Small intestine (tissue), 7 donors: ENCODE data around the gene FAM185A. TPM values are rescaled to one million over a fixed set of nuclear protein-coding genes. Genes with fewer than 3 reads are reported as not detected.
A peak's percentile ranks its signal among the peaks of the same experiment; 100 is the strongest.
"Not testable (repeated sequence)": the region's sequence is repeated elsewhere in the genome, so short reads cannot be mapped to it uniquely, and the experiment has no call there.

Experiments
- DNase-seq, 2 donors: peaks; one replicate each; pipeline versions ENCODE4 v3.0.0 to v3.0.0-alpha.2; 2013
- FAIRE-seq: peaks from 2 replicates; lab custom pipeline; 2012; peaks lifted over from hg19 to GRCh38; lab: Jason Lieb, UNC
- H3K27ac ChIP-seq, 3 donors: one replicate each; pipeline ENCODE4 v1.5.1; 2013; ENCODE audit warnings: low read length in 2 of 3, mild to moderate bottlenecking in 2 of 3, control low read depth in 1 of 3, inconsistent platforms in 1 of 3, low read depth in 1 of 3, moderate library complexity in 1 of 3
- H3K27me3 ChIP-seq, 3 donors: one replicate each; pipeline ENCODE4 v1.6.1; 2013; ENCODE audit warnings: low read length in 3 of 3, inconsistent platforms in 1 of 3; ENCODE audit not compliant: control insufficient read depth in 3 of 3, insufficient read depth in 3 of 3
- H3K36me3 ChIP-seq, 3 donors: one replicate each; pipeline ENCODE4 v1.6.1; 2013; ENCODE audit warnings: low read length in 3 of 3, inconsistent platforms in 1 of 3, low read depth in 1 of 3, mild to moderate bottlenecking in 1 of 3, moderate library complexity in 1 of 3; ENCODE audit not compliant: control insufficient read depth in 3 of 3, insufficient read depth in 2 of 3
- H3K4me1 ChIP-seq, 3 donors: one replicate each; pipeline ENCODE4 v1.6.1; 2013; ENCODE audit warnings: low read length in 2 of 3, inconsistent platforms in 1 of 3, low read depth in 1 of 3, mild to moderate bottlenecking in 1 of 3, moderate library complexity in 1 of 3; ENCODE audit not compliant: control insufficient read depth in 3 of 3, insufficient read depth in 2 of 3
- H3K4me3 ChIP-seq, 3 donors: one replicate each; pipeline ENCODE4 v1.5.1; 2013; ENCODE audit warnings: low read length in 3 of 3, control low read depth in 1 of 3, inconsistent platforms in 1 of 3, low read depth in 1 of 3, mild to moderate bottlenecking in 1 of 3, moderate library complexity in 1 of 3
- H3K9me3 ChIP-seq, 2 donors: one replicate each; pipeline ENCODE4 v1.6.1; 2013; ENCODE audit warnings: low read depth in 1 of 2, low read length in 1 of 2; ENCODE audit not compliant: control insufficient read depth in 2 of 2, insufficient read depth in 1 of 2
- WGBS, 3 donors: extraction: QIAGEN DNeasy Blood & Tissue Kit; methylation state at CpG; one replicate each; pipeline ENCODE4 v1.1.7; 2013; 5-methylcytosine and 5-hydroxymethylcytosine counted together
- polyA plus RNA-seq, 4 donors: library from polyadenylated mRNA; stranded (reverse) in 3 of 4; unstranded in 1 of 4; fragments of 200-250 nt in 3 of 4; fragments of 120-200 nt in 1 of 4; gene quantifications; one replicate each; pipeline versions ENCODE4 v1.2.1 to v1.2.3, GENCODE V29; 2013
- donor health status: healthy with polysubstance abuse.
- donor health status: control.
- donor health status: control.
- donor health status: Bipolar disorder and iron deficiency.
- donor health status: healthy.

The FAM185A gene
- polyA plus RNA-seq, 4 donors = 5.4 to 7.5 (median 6.1) TPM

DNA sequence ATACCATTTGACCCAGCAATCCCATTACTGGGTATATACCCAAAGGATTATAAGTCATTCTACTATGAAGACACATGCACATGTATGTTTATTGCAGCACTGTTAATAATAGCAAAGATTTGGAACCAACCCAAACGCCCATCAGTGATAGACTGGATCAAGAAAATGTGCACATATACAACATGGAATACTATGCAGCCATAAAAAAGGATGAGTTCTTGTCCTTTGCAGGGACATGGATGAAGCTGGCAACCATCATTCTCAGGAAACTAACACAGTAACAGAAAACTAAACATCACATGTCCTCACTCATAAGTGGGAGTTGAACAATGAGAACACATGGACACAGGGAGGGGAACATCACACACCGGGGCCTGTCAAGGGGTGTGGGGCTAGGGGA is 19.1 kb upstream of the FAM185A start:
- not testable (repeated sequence) for H3K36me3 ChIP-seq, H3K4me1 ChIP-seq, FAIRE-seq, DNase-seq, H3K4me3 ChIP-seq, H3K27ac ChIP-seq, H3K27me3 ChIP-seq, H3K9me3 ChIP-seq
- WGBS, 3 donors = 65 to 81% (median 69%) methylated on average over 2 of the region's 2 CpGs

DNA sequence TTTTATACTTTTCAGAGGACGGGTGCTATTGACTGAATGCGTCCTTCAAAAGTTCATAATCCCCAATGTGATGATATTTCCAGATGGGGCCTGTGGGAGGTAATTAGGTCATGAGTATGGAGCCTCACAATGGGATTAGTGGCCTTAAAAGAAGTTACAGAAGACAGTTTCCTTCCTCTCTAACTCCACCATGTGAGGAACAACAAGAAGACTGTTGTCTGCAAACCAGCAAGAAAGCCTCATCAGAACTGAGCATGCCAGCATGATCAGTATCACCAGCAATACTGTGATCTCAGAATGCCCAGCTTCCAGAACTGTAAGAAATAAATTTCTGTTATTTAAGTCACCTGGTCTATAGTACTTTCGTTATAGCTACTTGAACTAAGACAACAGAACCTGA is 18.4 kb upstream of the FAM185A start:
- not testable (repeated sequence) for H3K27ac ChIP-seq, H3K4me3 ChIP-seq, H3K9me3 ChIP-seq, H3K27me3 ChIP-seq, DNase-seq, H3K36me3 ChIP-seq, FAIRE-seq, H3K4me1 ChIP-seq
- 85 to 91% (median 89%) methylated on average over 1 of the region's 3 CpGs for WGBS, 3 donors

DNA sequence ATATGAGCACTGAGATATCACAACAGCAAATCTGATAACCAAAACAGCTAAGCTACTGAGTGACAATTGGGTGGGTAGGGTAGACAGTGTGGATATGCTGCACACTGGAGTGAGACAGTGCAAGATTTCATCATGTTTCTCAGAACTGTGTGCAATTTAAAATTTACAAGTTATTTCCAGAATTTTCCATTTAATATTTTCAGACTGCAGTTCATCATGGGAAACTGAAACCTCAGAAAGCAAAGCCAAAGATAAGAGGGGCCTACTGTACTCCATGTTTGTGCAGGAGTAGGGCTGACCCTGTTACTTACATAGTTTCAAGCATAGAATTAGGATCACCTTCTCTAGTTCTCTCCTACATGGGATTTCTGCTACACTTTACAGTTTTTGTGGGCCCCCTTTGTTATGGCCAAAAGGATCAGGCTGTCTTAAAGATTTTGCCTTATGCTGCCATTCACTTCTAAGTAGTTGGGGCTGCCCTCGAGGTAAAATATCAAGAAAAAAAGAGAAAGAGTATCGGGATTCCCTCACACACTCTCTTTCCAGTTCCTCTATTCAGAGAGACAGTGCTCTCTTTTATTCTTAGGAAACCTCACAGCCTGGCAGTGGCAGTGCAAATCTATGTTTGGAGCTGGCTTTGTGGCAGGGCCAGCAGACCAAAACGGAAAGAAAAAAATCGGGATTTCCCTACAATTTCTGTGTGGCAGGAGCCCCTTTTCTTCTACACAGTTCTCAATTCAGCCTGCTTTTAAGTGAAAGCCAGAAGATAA is 6.6 kb upstream of the FAM185A start:
- H3K36me3 ChIP-seq, H3K27me3 ChIP-seq, H3K4me1 ChIP-seq, DNase-seq, H3K4me3 ChIP-seq, H3K27ac ChIP-seq, H3K9me3 ChIP-seq: not testable (repeated sequence)
- FAIRE-seq = peak; percentile 47
- WGBS, 3 donors = 54 to 59% (median 58%) methylated on average over 2 of the region's 4 CpGs

DNA sequence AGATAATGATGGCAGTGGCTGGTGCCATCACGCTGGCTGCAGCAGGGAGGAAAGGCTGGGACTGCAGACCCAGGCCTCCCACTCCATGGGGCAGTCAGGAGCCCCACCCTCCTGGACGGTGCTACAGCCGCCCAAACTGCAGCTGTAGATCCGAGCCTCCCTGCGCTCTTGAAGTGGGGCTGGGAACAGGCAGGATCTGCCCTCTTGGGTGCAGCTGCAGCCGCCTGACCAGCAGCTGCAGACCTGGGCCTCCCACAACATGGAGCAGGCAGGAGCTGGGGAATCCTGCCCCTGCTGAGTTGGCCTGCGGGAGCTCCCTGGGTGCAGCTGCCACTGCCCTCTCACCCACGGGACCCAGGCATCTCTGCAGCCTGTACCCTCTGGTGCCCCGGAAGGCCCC is 4.9 kb upstream of the FAM185A start:
- not testable (repeated sequence) for H3K27ac ChIP-seq, H3K36me3 ChIP-seq, DNase-seq, FAIRE-seq, H3K27me3 ChIP-seq, H3K4me3 ChIP-seq, H3K9me3 ChIP-seq, H3K4me1 ChIP-seq
- WGBS, 3 donors = 69 to 79% (median 78%) methylated on average over 7 to 9 of the region's 9 CpGs

DNA sequence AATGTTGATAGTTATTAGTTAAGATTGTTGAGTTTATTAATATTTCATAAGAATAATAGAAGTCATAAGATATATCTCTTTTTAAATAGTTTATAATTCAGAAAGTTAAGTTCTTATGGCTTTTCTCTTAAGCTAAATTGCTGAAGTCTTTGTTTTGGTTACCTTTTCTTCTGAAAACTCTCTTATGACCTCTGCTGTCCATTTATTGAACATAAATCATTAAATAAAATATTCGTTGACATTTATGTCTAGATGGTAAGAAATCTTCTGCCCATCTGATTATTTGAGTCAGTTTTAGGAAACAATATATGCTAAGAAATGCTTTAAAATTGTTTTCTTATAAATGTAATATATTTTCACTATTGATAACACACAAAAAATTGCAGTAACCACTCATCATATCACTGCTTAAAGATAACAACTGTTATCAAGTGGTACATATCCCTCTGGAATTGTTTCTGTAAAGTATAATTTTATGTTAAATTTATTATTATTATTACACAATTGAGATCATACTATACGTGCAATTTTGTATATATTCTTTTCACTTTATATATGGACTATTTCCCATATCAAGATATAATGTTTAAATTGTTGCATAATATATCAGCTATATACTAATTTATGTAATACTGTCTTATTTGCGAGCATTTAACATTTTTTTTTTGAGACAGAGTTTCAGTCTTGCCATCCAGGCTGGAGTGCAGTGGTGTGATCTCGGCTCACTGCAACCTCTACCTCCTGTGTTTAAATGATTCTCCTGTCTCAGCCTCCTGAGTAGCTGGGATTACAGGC is 3.1 kb upstream of the FAM185A start:
- not testable (repeated sequence) for DNase-seq, H3K4me3 ChIP-seq, H3K4me1 ChIP-seq, H3K36me3 ChIP-seq, H3K9me3 ChIP-seq, H3K27ac ChIP-seq, H3K27me3 ChIP-seq
- WGBS, 3 donors = 54 to 65% (median 55%) methylated on average over 4 of the region's 4 CpGs
- peak; percentile 94 for FAIRE-seq

DNA sequence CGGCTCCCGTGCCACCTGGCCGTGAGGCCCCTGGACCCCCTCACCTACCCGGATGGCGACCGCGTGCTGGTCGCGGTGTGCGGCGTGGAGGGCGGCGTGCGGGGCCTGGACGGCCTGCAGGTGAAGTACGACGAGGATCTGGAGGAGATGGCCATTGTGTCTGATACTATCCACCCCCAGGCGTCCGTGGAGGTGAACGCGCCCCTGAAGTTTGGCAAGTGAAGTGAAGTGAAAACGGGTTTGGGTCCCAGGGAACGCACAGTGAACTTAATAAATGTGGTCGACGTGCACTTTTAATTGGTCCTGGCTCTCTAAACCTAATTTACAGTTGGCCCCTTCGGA is 617 bp downstream of the FAM185A start:
- 5 to 14% (median 7%) methylated on average over 5 to 13 of the region's 26 CpGs for WGBS, 3 donors

DNA sequence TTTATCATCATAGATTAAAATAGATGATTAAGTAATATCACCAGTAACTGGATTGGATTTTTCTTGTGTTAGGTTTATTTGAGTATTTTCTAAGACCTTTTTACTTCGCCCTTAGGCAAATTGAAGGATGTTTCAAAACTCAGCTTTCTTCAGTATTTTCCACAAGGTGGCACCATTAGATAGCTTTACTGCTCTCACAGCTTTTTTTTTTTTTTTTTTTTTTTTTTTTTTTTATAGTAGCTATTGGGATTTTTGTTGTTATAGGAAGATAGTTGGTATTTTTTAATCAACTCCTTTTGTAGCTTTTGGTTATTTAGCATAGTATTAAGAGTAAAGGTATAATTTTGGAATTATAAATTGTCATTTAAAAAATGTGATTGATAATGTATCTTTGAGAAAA is 9.4 kb downstream of the FAM185A start:
- WGBS, 3 donors = 71% methylated on average over 1 of the region's 1 CpG; no CpG with 5 or more reads in 2 of the 3 donors
- H3K4me3 ChIP-seq, H3K27me3 ChIP-seq, H3K4me1 ChIP-seq, H3K27ac ChIP-seq, H3K9me3 ChIP-seq, H3K36me3 ChIP-seq: not testable (repeated sequence)
- FAIRE-seq = peak; percentile 96
- peak in 1 of 2 donors; percentile 6 for DNase-seq

More for the DNA sequence above, 617 bp downstream of the FAM185A start:
- Histone ChIP-seq H3K4me3 (peak overlapping the region; percentile 56 to 71 (median 62)), H3K27ac (peak overlapping the region in 1 of 3 donors; percentile 32)
- H3K9me3 ChIP-seq, H3K4me1 ChIP-seq, H3K27me3 ChIP-seq, H3K36me3 ChIP-seq, FAIRE-seq: not testable (repeated sequence)
- peak in 1 of 2 donors; percentile 10 for DNase-seq

DNA sequence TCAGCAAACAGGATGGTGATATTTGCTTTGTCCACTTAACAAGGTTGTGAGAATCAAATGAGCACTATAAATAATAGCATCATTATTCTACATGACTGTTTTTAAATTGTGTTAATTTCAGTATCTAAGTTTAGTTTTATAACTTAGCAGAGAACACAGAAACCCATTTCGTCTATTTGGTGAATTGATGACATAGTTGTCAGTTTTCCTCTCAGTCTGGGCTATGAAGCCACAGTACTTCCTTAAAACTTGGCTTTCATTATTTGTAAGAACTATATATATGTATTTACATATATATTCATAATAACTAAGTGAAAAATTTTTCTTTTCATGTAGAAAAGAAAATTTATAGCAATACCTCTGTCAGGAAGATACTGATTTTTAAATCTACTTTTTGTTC is 11.1 kb downstream of the FAM185A start:
- H3K36me3 ChIP-seq, H3K27me3 ChIP-seq, H3K4me3 ChIP-seq, DNase-seq, H3K9me3 ChIP-seq, H3K27ac ChIP-seq, H3K4me1 ChIP-seq: not testable (repeated sequence)
- FAIRE-seq = peak; percentile 26
- WGBS, 3 donors = 81 to 91% (median 89%) methylated on average over 1 of the region's 1 CpG
